ENCODE measurements around the gene NIT1.
A peak's percentile ranks its signal among the peaks of the same experiment; 100 is the strongest.

Gene NIT1

DNA sequence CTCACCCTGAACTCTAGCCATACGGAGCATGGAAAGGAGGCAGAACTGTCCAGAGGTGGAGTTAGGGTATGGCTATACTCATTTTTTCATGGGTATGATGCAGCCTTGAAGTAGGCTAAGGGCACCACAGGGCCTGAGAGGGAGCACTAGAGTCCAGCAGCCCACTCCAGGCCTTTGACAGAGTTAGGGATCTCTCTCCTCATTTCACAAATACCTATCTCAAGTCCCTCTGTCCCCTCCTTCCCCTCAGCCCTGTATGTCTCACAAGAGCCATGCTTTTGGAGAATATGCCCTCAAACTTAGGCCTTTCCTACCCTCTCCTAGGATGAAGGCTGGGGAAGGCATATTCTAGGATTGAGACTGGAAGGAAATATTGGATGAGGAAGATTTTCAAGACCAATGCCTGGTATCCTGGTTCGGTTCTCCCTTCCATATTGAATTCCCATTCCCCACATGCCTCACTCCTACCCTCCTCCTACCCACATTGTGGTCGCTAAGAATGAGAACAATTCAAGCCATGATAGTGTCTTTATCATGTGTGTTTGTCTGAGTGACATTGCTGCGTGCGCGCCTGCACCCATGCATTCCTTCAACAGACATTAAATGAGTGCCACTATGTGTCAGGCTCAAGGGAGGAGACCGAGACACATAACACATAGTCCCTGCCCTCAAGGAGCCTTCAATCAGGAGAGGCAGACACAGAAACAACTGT lies 26.0 kb upstream of the NIT1 start:
- Histone ChIP-seq H3K27me3 (peaks cover 0 to 16% of the 10 kb centered on the region in 2 donors), H3K36me3 (no peaks in the 10 kb centered on the region), H3K4me3 (no peak overlapping the region), H3K4me1 (peaks cover 0 to 1% (median under 1%) of the 10 kb centered on the region in 4 donors), H3K9me3 (no peaks in the 10 kb centered on the region), H3K27ac (no peak overlapping the region)
- peak in 1 of 2 donors; percentile 21 for DNase-seq
- TF ChIP-seq, protein P1, sequence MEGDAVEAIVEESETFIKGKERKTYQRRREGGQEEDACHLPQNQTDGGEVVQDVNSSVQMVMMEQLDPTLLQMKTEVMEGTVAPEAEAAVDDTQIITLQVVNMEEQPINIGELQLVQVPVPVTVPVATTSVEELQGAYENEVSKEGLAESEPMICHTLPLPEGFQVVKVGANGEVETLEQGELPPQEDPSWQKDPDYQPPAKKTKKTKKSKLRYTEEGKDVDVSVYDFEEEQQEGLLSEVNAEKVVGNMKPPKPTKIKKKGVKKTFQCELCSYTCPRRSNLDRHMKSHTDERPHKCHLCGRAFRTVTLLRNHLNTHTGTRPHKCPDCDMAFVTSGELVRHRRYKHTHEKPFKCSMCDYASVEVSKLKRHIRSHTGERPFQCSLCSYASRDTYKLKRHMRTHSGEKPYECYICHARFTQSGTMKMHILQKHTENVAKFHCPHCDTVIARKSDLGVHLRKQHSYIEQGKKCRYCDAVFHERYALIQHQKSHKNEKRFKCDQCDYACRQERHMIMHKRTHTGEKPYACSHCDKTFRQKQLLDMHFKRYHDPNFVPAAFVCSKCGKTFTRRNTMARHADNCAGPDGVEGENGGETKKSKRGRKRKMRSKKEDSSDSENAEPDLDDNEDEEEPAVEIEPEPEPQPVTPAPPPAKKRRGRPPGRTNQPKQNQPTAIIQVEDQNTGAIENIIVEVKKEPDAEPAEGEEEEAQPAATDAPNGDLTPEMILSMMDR (IDR thresholded peaks at IDR 0.05), result no peak
- intact Hi-C loops (cut with DNase I; ENCODE audit: low total_unique reads), result loop anchor here (10.0 kb wide), 1 partner anchor 97 kb away; no protein-coding TSS in a partner anchor

DNA sequence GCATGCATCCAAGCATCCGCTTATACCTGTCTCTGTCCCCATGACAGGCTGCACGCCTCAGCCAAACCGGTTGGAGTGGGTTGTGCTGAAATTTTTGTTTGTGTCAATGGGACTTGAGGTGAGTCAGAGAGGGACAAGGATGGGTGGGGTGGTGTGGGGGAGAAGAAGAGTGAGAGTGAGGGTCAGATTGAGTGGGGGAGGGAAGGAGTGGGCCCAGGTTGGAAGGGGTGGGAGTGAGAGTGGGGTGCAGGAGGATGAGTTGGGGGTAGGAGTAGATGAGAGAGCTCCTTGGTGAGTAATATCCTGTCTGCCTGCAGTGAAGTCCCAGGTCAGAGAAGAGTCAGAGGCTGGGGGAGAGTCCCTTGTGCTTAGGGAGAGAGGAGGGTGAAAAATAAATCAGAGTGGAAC lies 25.3 kb upstream of the NIT1 start:
- DNase-seq, result peak in 1 of 2 donors; percentile 46
- H3K4me1 ChIP-seq, result peaks cover 0 to 7% (median 5%) of the 10 kb centered on the region in 4 donors
- no peaks in the 10 kb centered on the region for H3K36me3 ChIP-seq
- H3K4me3 ChIP-seq, result no peak overlapping the region
- H3K27me3 ChIP-seq, result peaks cover 0 to 12% of the 10 kb centered on the region in 2 donors
- intact Hi-C loops (cut with DNase I; ENCODE audit: low total_unique reads), result loop anchor here (10.0 kb wide), 1 partner anchor 98 kb away; no protein-coding TSS in a partner anchor
- no peaks in the 10 kb centered on the region for H3K9me3 ChIP-seq
- no peak overlapping the region for H3K27ac ChIP-seq
- TF ChIP-seq, protein P1 (IDR thresholded peaks at IDR 0.05), result no peak

DNA sequence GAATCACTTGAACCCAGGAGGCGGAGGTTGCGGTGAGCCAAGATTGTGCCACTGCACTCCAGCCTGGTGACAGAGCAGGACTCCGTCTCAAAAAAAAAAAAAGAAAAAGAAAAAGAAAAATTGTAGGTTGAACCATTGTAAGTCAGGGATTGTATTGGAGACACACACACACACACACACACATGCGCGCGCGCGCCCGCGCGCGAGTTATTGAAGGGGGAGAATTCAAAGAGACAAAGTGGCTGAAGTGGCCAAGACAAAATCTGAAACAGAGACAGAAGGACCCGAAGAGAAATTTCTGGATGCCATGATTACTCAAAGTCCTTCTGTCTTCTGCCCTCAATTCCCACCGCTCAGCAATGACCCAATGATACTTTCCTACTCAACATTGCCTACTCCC lies 23.4 kb upstream of the NIT1 start:
- Histone ChIP-seq H3K4me3 (no peak overlapping the region), H3K36me3 (peaks cover 0 to under 1% (median 0%) of the 10 kb centered on the region in 3 donors), H3K4me1 (peaks cover 0 to 18% (median 15%) of the 10 kb centered on the region in 4 donors), H3K9me3 (no peaks in the 10 kb centered on the region), H3K27ac (no peak overlapping the region), H3K27me3 (no peaks in the 10 kb centered on the region)
- DNase-seq, result no peak
- TF ChIP-seq, protein P1 (IDR thresholded peaks at IDR 0.05), result no peak
- intact Hi-C loops (cut with DNase I; ENCODE audit: low total_unique reads), result loop anchor here (10.0 kb wide), 1 partner anchor 100 kb away; no protein-coding TSS in a partner anchor

DNA sequence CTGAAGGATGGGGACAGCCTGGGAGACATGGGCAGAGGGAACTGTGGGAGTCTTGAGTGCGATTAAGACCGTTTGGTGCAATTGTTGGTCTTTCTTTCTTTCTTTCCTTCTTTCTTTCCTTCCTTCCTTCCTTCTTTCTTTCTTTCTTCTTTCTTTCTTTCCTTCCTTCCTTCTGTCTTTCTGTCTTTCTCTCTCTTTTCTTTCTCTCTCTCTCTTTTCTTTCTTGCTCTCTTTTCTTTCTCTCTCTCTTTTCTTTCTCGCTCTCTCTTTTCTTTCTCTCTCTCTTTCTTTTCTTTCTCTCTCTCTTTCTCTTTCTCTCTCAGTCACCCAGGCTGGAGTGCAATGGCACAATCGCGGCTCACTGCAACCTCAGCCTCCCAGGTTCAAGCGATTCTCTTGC lies 22.7 kb upstream of the NIT1 start:
- TF ChIP-seq, protein P1 (IDR thresholded peaks at IDR 0.05), result no peak
- H3K9me3 ChIP-seq, result no peaks in the 10 kb centered on the region
- no peaks in the 10 kb centered on the region for H3K27me3 ChIP-seq
- no peak overlapping the region for H3K4me3 ChIP-seq
- peaks cover 0 to 8% (median 0%) of the 10 kb centered on the region in 3 donors for H3K36me3 ChIP-seq
- H3K4me1 ChIP-seq, result peaks cover 0 to 18% (median 15%) of the 10 kb centered on the region in 4 donors
- intact Hi-C loops (cut with DNase I; ENCODE audit: low total_unique reads), result loop anchor here (10.0 kb wide), 1 partner anchor 100 kb away; no protein-coding TSS in a partner anchor
- DNase-seq, result no peak
- H3K27ac ChIP-seq, result no peak overlapping the region

DNA sequence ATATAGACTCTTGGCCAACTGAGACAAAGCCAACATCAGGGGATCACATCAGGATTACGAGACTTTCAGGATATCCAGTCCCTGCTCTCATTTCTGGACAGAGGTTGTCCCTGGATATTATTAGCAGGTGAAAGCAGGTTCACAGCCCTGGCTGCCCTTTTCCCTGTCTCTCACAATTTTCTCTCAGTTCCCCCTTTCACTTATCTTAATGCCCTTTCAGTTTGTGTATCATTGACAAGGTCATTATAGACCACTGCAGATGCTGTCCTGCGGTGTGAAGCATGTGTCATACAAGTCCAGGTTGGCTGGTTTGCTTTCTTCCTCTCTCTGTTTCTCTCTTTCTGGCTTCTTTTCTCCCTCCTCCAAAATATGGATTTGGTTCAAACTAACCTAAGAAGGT lies 21.9 kb upstream of the NIT1 start:
- Histone ChIP-seq H3K36me3 (peaks cover under 1 to 16% (median 3%) of the 10 kb centered on the region in 3 donors), H3K4me3 (no peak overlapping the region), H3K9me3 (no peaks in the 10 kb centered on the region), H3K27me3 (no peaks in the 10 kb centered on the region), H3K4me1 (peaks cover 0 to 18% (median 15%) of the 10 kb centered on the region in 4 donors), H3K27ac (no peak overlapping the region)
- DNase-seq, result no peak
- TF ChIP-seq, protein P1 (IDR thresholded peaks at IDR 0.05), result no peak
- intact Hi-C loops (cut with DNase I; ENCODE audit: low total_unique reads), result loop anchor here (10.0 kb wide), 1 partner anchor 101 kb away; no protein-coding TSS in a partner anchor
